SK-N-MC (cell line): ENCODE measurements around the gene LAMC1.
A peak's percentile ranks its signal among the peaks of the same experiment; 100 is the strongest.

Source experiments
- DNase-seq: peaks from one replicate; pipeline ENCODE4 v3.0.0-alpha.2; 2011; ENCODE audit warnings: low read depth, low spot score
- H3K27ac ChIP-seq: fragments of 200-600 bp; sonication (generic); 2 replicates; pipeline ENCODE4 v1.5.1; 2016; ENCODE audit warnings: mixed run types
- H3K36me3 ChIP-seq: fragments of 200-600 bp; sonication (generic); 2 replicates; pipeline ENCODE4 v1.6.1; 2017; ENCODE audit warnings: antibody characterized with exemption, low read length, mixed read lengths; ENCODE audit not compliant: insufficient read depth
- H3K4me3 ChIP-seq: fragments of 200-600 bp; sonication (generic); 2 replicates; pipeline ENCODE4 v1.5.1; 2016
- H3K9ac ChIP-seq: fragments of 200-600 bp; sonication (generic); 2 replicates; pipeline ENCODE4 v1.8.0; 2017; ENCODE audit warnings: mixed run types, mixed read lengths; ENCODE audit not compliant: insufficient read length
- H3K9me3 ChIP-seq: fragments of 200-600 bp; sonication (generic); 2 replicates; pipeline ENCODE4 v1.6.1; 2017; ENCODE audit warnings: low read depth, mild to moderate bottlenecking, antibody characterized with exemption, low read length, moderate library complexity, mixed read lengths
- EZH2 ChIP-seq: fragments of 200-600 bp; sonication (generic); IDR thresholded peaks from one replicate; pipeline ENCODE4 v1.6.1; 2017; ENCODE audit warnings: antibody characterized with exemption
- FOXP2 ChIP-seq: optimal IDR thresholded peaks from 2 replicates; pipeline ENCODE3; 2011; ENCODE audit warnings: mild to moderate bottlenecking, moderate library complexity; ENCODE audit not compliant: insufficient read depth; ENCODE audit errors: extremely low read length, control extremely low read depth
- POLR2AphosphoS5 ChIP-seq: IDR thresholded peaks from 2 replicates; pipeline ENCODE4 v1.6.1; 2012; ENCODE audit warnings: mild to moderate bottlenecking, low read depth, low read length, borderline replicate concordance

The LAMC1 gene

DNA sequence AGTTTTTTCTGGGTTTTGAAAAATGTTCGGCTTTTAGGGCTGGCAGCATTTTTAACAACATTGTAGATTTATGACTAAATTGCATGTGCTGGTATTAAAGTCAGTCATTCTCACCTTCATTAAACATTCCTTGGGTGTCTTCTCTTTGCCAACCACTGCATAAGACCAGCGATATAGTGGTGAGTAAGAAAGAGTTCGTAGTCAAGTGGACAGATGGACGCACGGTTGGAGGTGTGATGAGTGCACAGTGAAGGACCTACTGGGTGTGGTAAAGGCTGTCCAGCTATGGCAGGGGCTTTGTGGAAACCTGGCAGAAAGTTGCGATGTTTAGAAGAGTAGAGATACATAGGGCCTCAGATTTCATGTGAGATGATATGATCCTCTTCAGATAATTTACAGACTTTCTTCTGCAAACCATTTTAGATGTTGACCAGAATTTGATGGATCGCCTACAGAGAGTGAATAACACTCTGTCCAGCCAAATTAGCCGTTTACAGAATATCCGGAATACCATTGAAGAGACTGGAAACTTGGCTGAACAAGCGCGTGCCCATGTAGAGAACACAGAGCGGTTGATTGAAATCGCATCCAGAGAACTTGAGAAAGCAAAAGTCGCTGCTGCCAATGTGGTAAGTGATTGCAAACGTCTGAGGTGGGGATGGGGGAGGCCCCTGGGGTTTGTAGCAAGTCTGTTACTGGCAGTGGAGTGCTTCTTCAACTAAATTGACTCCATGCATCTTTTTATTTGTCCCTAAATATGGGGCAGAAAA, 106.9 kb downstream of the LAMC1 start:
- H3K4me3 ChIP-seq: no peak overlapping the region
- H3K9me3 ChIP-seq: no peaks in the 10 kb centered on the region
- H3K27ac ChIP-seq: no peak overlapping the region
- no peak overlapping the region for H3K9ac ChIP-seq
- H3K36me3 ChIP-seq: peaks cover 53% of the 10 kb centered on the region
- TF ChIP-seq POLR2AphosphoS5: no peak
- TF ChIP-seq EZH2: no peak
- TF ChIP-seq FOXP2: no peak
- DNase-seq: no peak

DNA sequence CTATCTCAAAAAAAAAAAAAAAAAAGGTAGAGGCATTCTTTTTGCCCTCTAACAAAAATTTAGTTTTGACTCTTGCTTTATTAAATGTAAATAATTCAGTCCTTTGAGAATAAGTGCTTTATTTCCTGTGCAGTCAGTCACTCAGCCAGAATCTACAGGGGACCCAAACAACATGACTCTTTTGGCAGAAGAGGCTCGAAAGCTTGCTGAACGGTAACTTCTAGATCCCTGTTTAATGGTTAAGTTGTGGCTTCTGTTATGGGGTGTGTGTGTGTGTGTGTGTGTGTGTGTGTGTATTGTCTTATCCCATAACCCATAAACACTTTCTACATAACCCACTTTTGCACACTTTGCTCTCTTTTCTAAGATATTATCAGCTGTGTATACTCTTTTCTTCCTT, 107.9 kb downstream of the LAMC1 start:
- peak; percentile 62 for DNase-seq
- Histone ChIP-seq H3K27ac (0 out of 2 replicates have a peak overlapping the region, but pooled peaks have one; percentile 26), H3K9me3 (no peaks in the 10 kb centered on the region), H3K36me3 (peaks cover 53% of the 10 kb centered on the region), H3K9ac (no peak overlapping the region), H3K4me3 (no peak overlapping the region)
- TF ChIP-seq EZH2: no peak
- peak; percentile 86 for TF ChIP-seq FOXP2

DNA sequence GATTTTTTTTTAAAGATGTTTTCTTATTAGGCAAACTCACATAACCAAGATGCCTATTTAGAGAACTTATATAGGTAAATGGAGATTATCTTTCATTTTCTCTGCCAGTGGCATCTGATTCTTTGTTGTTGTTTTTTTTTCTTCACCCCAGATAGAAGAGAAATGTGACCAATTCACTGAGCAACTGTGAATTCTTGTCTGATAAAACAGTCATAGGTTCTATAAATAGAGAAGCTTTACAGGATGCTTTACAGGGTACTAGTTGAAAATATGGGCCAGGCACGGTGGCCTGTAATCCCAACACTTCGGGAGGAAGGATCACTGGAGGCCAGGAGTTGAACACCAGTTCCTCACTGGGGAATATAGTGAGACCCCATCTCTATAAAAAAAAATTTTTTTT, 112.1 kb downstream of the LAMC1 start:
- Histone ChIP-seq H3K9me3 (no peaks in the 10 kb centered on the region), H3K27ac (no peak overlapping the region), H3K9ac (no peak overlapping the region), H3K4me3 (no peak overlapping the region), H3K36me3 (peaks cover 44% of the 10 kb centered on the region)
- TF ChIP-seq EZH2 (no peak), POLR2AphosphoS5 (no peak), FOXP2 (no peak)
- DNase-seq: no peak

DNA sequence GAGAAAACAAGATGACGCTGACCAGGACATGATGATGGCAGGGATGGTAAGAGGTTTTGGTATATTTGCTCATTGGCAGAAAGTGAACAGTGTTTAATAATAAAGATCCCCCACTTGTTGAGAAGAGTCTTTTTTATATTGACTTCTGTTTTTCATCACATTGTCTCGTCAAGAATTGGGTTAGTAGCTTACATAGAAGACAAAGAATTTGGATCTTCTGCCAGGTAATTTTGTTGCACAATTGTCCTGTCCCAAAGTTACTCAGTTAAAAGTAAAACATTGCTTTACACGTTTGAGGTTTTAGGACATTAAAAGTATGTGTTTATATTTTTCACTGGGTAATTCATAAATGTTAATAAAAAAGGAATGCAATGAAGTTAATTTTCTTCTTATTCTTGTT, 114.6 kb downstream of the LAMC1 start:
- Histone ChIP-seq H3K9ac (no peak overlapping the region), H3K36me3 (peaks cover 37% of the 10 kb centered on the region), H3K9me3 (no peaks in the 10 kb centered on the region), H3K27ac (no peak overlapping the region), H3K4me3 (no peak overlapping the region)
- no peak for DNase-seq
- no peak for TF ChIP-seq POLR2AphosphoS5
- no peak for TF ChIP-seq FOXP2
- no peak for TF ChIP-seq EZH2

DNA sequence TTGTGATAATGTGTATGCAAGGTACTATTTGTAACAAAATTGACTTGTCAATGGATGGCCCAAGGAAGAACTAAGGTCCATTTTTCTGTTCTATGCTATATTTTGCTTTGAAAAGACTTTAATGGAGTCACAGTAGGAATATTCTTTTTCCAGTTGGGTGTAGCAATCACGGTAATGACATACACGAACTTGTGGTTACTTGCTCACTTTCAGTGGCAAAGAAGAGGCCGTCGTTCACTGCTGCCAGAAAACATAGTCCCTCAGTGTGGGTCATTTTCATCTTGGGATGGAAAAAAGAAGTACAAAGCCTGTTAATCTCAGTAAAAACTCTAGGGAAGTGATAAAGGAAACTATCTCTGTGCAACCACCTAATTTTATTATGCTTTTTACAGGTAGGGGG, 115.1 kb downstream of the LAMC1 start:
- H3K36me3 ChIP-seq: peaks cover 41% of the 10 kb centered on the region
- no peak overlapping the region for H3K27ac ChIP-seq
- DNase-seq: no peak
- no peaks in the 10 kb centered on the region for H3K9me3 ChIP-seq
- H3K4me3 ChIP-seq: no peak overlapping the region
- TF ChIP-seq EZH2 (no peak), POLR2AphosphoS5 (no peak), FOXP2 (no peak)
- no peak overlapping the region for H3K9ac ChIP-seq

DNA sequence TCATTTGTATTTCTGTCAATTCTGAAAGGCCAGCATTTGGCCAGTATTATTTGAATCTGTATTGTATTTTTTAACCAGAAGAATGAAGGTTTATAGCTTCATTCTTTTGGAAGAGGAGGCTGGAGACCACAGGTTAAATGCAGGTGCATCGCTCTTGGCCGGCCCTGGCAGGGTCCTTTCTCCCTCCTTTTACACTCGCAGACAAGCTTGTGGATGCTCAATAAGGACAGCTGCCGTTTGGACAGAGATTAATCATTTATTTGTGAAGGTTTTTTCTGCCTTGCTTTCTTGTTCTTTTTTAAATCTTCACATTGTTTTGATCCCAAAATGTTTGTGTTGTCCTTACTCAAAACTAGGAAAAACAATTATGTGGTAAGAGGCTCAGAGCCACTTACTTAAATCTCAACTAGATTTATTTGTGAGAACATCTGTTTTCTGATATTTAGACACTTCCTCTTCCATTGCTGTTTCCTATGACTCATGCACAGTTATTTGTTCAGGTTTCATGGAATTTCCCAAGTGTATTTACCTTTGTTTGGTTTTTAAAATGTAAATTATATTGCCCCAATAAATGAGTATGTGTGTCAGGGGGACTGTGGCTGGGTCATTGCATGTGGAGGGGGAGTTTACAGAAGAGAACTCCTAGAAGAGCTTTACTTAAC, 116.2 kb downstream of the LAMC1 start:
- H3K27ac ChIP-seq: no peak overlapping the region
- no peak for TF ChIP-seq EZH2
- TF ChIP-seq FOXP2: no peak
- TF ChIP-seq POLR2AphosphoS5: no peak
- no peak overlapping the region for H3K9ac ChIP-seq
- H3K9me3 ChIP-seq: no peaks in the 10 kb centered on the region
- no peak overlapping the region for H3K4me3 ChIP-seq
- no peak for DNase-seq
- peaks cover 34% of the 10 kb centered on the region for H3K36me3 ChIP-seq

DNA sequence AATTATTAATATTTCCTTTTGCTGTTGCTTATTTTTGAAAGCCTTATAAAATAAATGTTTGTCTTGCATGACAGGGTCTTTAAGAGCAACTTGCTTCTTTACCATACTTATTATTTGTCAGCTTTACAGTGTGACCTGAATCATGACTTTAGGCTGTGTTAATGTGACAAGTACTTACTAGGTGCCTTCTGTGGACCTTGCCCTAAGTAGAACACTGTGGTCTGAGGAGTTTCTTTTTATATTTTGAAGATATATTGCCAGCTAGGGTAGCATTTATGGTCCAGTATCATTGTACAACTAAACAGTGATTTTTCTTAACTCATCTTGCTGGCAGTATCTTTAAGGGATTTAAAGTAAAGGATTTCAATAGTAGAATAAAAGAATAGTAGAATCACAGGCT, 117.4 kb downstream of the LAMC1 start:
- Histone ChIP-seq H3K36me3 (peaks cover 24% of the 10 kb centered on the region), H3K4me3 (no peak overlapping the region), H3K9ac (no peak overlapping the region), H3K9me3 (no peaks in the 10 kb centered on the region), H3K27ac (no peak overlapping the region)
- no peak for DNase-seq
- TF ChIP-seq POLR2AphosphoS5 (no peak), FOXP2 (no peak), EZH2 (no peak)

DNA sequence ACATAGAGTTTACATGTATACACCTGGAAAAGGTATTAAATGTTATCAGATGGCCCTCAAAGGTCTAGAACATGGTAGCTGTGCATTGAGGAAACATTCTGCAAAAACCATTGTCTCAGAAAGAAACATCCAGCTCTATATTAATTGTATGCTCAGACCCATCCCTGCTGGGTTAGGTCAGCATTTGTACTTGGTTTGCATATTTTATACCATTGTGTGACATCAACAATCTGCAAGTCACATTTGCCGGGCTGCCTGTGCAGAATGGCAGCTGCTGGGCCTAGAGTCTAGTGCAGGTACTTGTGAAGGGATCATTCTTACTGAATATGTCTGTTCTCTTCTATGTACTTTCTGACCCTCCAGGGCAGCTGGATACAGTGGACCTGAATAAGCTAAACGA, 119.0 kb downstream of the LAMC1 start:
- peaks cover 15% of the 10 kb centered on the region for H3K36me3 ChIP-seq
- DNase-seq: no peak
- H3K4me3 ChIP-seq: no peak overlapping the region
- no peaks in the 10 kb centered on the region for H3K9me3 ChIP-seq
- TF ChIP-seq POLR2AphosphoS5: no peak
- no peak for TF ChIP-seq FOXP2
- no peak for TF ChIP-seq EZH2
- H3K27ac ChIP-seq: no peak overlapping the region
- H3K9ac ChIP-seq: no peak overlapping the region
